GM12865 (cell line): ENCODE results near the gene POU4F1.

Experiments used
- DNase-seq: peaks from one replicate; pipeline ENCODE4 v3.0.0; 2010; ENCODE audit warnings: low read depth
- H3K4me3 ChIP-seq: 2 replicates; pipeline ENCODE4 v1.5.1; 2011; ENCODE audit warnings: mild to moderate bottlenecking, low read depth, low read length, control low read depth
- TF ChIP-seq, protein P1 (sequence below): IDR thresholded peaks from 2 replicates; pipeline ENCODE4 v1.5.1; 2011; ENCODE audit warnings: low read length, control low read depth, low read depth, inconsistent platforms; ENCODE audit not compliant: insufficient read depth; ENCODE audit errors: missing control alignments

POU4F1 gene

DNA sequence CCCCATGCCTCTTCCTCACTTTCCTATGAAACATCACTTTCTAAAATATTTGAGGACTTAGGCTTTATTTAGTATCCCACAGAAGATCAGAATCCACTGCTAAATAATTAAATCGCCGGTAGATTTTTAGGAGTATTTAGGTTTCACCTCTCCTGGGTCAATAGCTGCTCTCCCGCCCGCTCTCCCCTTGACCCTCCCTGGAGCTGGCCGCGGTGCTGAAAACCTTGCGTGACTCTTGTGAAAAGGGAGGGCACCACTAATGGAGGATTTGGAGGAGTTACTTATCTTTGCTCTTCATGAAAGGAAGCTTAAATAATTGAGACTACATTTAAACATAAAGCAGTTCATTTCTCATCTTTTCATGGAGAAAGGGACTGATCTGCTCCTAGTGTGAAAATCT lies 14.1 kb downstream of the POU4F1 start:
- DNase-seq = peak; percentile 44
- TF ChIP-seq, protein P1, sequence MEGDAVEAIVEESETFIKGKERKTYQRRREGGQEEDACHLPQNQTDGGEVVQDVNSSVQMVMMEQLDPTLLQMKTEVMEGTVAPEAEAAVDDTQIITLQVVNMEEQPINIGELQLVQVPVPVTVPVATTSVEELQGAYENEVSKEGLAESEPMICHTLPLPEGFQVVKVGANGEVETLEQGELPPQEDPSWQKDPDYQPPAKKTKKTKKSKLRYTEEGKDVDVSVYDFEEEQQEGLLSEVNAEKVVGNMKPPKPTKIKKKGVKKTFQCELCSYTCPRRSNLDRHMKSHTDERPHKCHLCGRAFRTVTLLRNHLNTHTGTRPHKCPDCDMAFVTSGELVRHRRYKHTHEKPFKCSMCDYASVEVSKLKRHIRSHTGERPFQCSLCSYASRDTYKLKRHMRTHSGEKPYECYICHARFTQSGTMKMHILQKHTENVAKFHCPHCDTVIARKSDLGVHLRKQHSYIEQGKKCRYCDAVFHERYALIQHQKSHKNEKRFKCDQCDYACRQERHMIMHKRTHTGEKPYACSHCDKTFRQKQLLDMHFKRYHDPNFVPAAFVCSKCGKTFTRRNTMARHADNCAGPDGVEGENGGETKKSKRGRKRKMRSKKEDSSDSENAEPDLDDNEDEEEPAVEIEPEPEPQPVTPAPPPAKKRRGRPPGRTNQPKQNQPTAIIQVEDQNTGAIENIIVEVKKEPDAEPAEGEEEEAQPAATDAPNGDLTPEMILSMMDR = no peak
- H3K4me3 ChIP-seq = no peak overlapping the region

DNA sequence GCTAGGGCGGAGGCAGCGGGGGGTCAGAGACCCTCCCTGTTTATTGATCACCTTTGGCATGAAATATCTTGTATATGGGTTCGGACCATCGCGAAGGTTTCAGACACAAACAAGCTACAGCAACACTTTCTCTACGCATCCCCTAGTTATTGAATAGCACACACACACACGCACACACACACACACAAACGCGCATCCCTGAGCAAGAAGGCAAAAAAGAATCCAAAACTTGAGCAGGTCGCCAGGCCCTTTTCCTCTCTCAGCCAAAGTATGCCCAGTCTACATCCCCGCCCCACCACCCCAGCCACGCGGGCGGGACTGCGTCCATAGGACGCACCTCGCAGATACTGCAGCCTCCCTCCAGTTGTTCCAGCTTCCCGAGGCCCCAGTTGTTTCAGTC lies 16.0 kb downstream of the POU4F1 start:
- TF ChIP-seq, protein P1 = no peak
- H3K4me3 ChIP-seq = no peak overlapping the region
- no peak for DNase-seq

DNA sequence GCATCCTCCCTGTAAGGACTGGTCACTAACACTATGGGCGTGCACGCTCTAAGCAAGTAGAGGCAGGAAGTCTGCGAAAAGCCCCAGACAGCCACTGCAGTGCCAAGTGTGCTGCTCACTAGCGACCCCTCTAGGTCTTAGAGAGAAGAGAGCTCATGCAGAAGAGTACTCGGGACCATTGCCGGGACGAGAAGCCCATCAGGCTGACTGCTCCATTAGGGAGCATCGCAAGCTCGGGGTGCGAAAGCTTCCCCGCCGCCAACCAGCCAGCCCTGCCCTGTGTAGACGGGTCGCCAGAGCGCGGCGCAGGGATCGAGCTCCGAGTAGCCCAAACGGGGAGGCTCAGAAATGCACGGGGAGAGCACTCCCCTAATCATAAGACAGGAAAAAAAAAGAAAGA lies 16.6 kb downstream of the POU4F1 start:
- no peak overlapping the region for H3K4me3 ChIP-seq
- DNase-seq = no peak
- TF ChIP-seq, protein P1 = peak; percentile 16

DNA sequence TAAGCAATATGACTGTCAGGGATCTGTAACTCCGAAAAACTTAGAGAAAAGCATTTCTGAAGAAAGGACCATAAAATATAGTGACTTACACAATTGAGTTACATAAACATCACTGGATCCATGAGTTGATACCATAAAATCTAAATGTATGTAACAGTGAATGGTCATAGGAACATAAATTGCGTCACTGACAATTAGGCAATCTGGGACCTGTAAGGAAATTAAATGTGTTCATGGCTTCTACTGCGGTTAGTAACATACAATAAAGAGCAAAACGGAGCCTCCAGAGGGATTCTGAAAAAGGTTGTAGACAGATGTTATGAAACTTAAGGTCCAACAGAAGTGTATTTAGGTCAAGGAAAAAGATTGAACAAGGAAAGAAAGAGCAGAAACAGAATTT lies 27.1 kb downstream of the POU4F1 start:
- no peak overlapping the region for H3K4me3 ChIP-seq
- DNase-seq = no peak
- TF ChIP-seq, protein P1 = no peak

DNA sequence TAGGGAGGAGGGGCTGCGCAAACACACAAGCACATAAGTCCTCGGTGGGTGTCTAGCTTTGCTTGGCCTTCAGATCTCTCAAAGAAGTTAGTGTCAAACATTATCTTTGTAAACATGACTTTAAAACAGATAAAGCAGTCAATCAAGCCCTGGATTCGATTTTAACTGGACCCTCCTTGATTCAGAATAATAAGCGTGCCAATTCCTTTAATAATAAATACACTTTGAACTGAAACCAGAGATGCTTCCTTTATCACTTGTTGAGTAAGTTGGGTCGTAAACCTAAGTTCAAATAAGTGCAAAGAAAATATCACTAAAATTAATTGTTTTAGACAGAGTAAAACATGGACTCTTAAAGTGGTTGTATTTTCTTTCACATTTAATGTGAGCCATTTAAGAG lies 30.9 kb downstream of the POU4F1 start:
- no peak for DNase-seq
- TF ChIP-seq, protein P1 = no peak
- no peak overlapping the region for H3K4me3 ChIP-seq

DNA sequence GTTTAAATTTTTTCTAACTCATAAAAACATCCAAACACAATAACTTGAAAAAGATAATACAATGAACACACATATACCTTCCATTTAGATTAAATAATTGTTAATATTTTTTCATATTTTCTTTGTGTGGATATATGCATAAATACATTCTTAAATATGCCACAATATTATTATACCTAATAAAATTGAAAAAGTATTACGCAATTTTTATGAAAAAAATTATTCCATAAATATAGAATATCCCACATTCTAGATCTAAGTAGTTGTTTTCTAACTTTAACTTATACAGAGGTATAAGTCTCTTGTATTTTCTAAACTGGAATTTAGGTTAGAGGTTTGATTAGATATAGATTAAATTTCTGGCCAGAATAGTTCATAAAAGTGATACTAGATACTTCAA lies 34.3 kb downstream of the POU4F1 start:
- DNase-seq = no peak
- H3K4me3 ChIP-seq = no peak overlapping the region
- TF ChIP-seq, protein P1 = no peak

DNA sequence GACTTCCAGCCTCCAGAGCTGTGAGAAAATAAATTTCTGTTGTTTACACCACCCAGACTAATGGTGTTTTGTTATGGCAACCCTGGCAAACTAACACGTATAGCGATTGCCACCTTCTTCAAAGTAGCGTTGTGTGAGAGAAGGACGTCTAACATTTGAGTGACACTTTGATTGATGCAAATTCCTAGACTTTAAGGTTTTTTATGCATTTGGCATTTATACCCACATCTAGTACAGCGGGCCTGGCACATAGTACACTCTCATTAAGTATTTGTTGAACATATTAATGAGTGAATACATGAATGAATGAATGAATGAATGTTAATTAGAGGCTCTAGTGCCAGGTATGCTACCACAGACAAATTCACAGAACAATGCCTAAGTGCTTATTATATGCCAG lies 36.7 kb downstream of the POU4F1 start:
- DNase-seq = no peak
- TF ChIP-seq, protein P1 = no peak
- H3K4me3 ChIP-seq = no peak overlapping the region
